Effector memory CD4-positive, alpha-beta T cell (primary cell): ENCODE measurements around the gene CDYL.
A peak's percentile ranks its signal among the peaks of the same experiment; 100 is the strongest.

Experiments used
- DNase-seq, 3 donors: peaks; one replicate each; pipeline ENCODE4 v3.0.0-alpha.2; 2020
- H3K27ac ChIP-seq: 2 replicates; pipeline ENCODE4 v1.7.0; 2013; ENCODE audit warnings: mild to moderate bottlenecking, low read length, moderate library complexity; ENCODE audit not compliant: insufficient read depth, poor library complexity, severe bottlenecking
- H3K27me3 ChIP-seq: replicated peaks from 2 replicates; pipeline ENCODE4 v1.7.0; 2013; ENCODE audit warnings: mild to moderate bottlenecking, low read length; ENCODE audit not compliant: insufficient read depth, control insufficient read depth, poor library complexity, severe bottlenecking
- H3K36me3 ChIP-seq: 2 replicates; pipeline ENCODE4 v1.7.0; 2013; ENCODE audit warnings: mild to moderate bottlenecking, low read length, moderate library complexity; ENCODE audit not compliant: control insufficient read depth, insufficient read depth
- H3K4me1 ChIP-seq: 2 replicates; pipeline ENCODE4 v1.7.0; 2013; ENCODE audit warnings: low read length, mild to moderate bottlenecking; ENCODE audit not compliant: control insufficient read depth, insufficient read depth, poor library complexity, severe bottlenecking
- H3K4me3 ChIP-seq: 2 replicates; pipeline ENCODE4 v1.7.0; 2013; ENCODE audit warnings: low read length, low read depth, mild to moderate bottlenecking; ENCODE audit not compliant: insufficient read depth, poor library complexity, severe bottlenecking
- H3K9me3 ChIP-seq: 2 replicates; pipeline ENCODE4 v1.7.0; 2013; ENCODE audit warnings: mild to moderate bottlenecking, low read length, moderate library complexity; ENCODE audit not compliant: control insufficient read depth
- total RNA-seq, 3 donors: gene quantifications; one replicate each; lab custom pipeline; 2026; lab: John Stamatoyannopoulos, UW

Gene CDYL
- 27.3 to 34.7 (median 28.5) reads per million in 3 donors for total RNA-seq

DNA sequence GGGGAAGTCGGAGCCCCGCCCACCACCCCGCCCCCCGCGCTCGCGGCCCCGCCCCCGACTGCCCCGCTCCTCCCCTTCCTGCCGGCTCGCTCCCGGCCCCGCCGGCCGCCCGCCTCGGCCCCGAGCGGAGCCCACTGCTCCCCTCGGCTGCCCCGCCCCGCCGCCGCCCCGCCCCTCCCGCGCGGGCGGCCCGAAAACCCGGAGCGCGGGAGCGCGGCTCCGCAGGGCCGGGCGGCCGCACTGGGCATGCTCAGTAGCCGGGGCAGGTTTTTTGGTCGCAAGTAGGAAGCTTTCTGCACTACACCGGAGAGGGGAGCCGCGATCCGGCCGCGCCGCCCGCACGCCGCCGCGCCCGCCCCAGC lies at the start of gene CDYL:
TSS of gene CDYL (plus strand) at position 274 of the 362 bp plus-strand sequence. CDS start 380 bp downstream, outside the sequence.
- H3K9me3 ChIP-seq, result no peaks in the 10 kb centered on the region
- no peaks in the 10 kb centered on the region for H3K27me3 ChIP-seq
- peak; percentile 80 to 83 (median 80) for DNase-seq
- H3K27ac ChIP-seq, result peak within 1 kb of the TSS; percentile 27
- no peaks in the 10 kb centered on the region for H3K36me3 ChIP-seq
- H3K4me3 ChIP-seq, result peak within 1 kb of the TSS; percentile 58
- H3K4me1 ChIP-seq, result peaks cover 9% of the 10 kb centered on the region

DNA sequence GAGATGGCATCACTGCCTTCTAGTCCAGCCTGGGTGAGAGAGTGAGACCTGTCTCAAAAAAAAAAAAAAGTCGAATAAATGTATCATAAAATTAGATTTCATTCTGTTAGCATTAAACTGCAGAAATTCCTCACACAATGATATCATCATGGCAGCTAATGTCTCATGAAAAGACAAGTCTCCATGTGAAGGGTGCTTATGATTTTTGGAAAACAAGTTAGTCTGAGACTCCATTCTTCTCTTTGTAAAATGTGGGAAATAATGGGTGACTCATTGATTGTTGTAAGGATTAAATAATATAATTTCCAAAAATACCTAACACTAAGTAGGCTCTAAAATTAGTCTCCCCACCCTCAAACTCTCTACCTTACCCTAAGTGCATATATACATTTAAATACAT lies 49.6 kb upstream of the CDYL start:
- Histone ChIP-seq H3K27ac (no peak overlapping the region), H3K27me3 (no peaks in the 10 kb centered on the region), H3K4me1 (no peaks in the 10 kb centered on the region), H3K4me3 (no peak overlapping the region), H3K36me3 (no peaks in the 10 kb centered on the region), H3K9me3 (no peaks in the 10 kb centered on the region)
- no peak for DNase-seq

GRCh38 chr6:4727217-4727616 lies 49.0 kb upstream of the CDYL start:
- Histone ChIP-seq H3K27ac (no peak overlapping the region), H3K9me3 (no peaks in the 10 kb centered on the region), H3K4me3 (no peak overlapping the region), H3K4me1 (no peaks in the 10 kb centered on the region), H3K36me3 (no peaks in the 10 kb centered on the region), H3K27me3 (no peaks in the 10 kb centered on the region)
- DNase-seq, result no peak

- H3K27ac ChIP-seq, result no peak overlapping the region
- H3K4me3 ChIP-seq, result no peak overlapping the region
- H3K36me3 ChIP-seq, result no peaks in the 10 kb centered on the region
- DNase-seq, result no peak
- H3K27me3 ChIP-seq, result no peaks in the 10 kb centered on the region
- no peaks in the 10 kb centered on the region for H3K9me3 ChIP-seq
- H3K4me1 ChIP-seq, result no peaks in the 10 kb centered on the region
Measured at GRCh38 chr6:4727671-4728435, 48.4 kb upstream of the CDYL start.

DNA sequence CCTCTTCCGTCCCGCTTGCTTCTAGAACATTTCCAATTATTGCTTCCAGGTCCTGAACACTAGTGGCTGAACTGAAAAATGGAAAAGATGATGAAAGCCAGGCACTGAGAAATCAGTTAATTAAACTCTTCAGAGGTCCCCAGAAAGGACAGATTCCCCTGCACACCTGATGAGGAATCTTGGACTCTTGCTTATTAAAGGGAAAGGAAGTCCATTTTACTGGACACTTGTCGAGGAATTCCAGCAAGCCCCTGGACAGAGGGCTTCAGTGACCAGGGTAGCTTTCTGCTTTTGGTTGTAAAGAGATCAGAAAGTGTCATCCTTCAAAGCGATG lies 47.8 kb upstream of the CDYL start:
- no peak overlapping the region for H3K27ac ChIP-seq
- H3K9me3 ChIP-seq, result no peaks in the 10 kb centered on the region
- H3K27me3 ChIP-seq, result no peaks in the 10 kb centered on the region
- DNase-seq, result no peak
- H3K4me1 ChIP-seq, result no peaks in the 10 kb centered on the region
- H3K4me3 ChIP-seq, result no peak overlapping the region
- no peaks in the 10 kb centered on the region for H3K36me3 ChIP-seq

DNA sequence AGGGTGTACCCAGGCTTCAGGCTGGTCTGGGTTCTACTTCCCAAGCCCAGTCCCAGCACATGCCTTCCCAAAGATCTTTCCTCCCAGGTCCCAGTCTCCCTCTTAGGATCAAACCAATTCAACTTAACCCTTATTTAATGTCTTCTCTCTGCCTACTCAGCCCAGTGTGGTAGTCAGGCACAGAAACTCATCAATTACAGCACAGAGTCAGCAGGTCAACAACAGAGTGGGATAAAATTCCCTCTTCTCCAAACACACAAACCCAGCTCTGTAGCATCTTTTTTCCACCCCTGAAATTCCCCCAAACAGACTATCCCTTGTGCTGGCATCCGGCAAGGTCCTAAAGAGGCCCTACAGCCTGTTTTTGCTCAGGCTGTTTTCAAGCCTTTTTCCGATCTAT lies 47.3 kb upstream of the CDYL start:
- no peaks in the 10 kb centered on the region for H3K4me1 ChIP-seq
- H3K27ac ChIP-seq, result no peak overlapping the region
- no peaks in the 10 kb centered on the region for H3K36me3 ChIP-seq
- H3K9me3 ChIP-seq, result no peaks in the 10 kb centered on the region
- H3K4me3 ChIP-seq, result no peak overlapping the region
- H3K27me3 ChIP-seq, result no peaks in the 10 kb centered on the region
- DNase-seq, result no peak

DNA sequence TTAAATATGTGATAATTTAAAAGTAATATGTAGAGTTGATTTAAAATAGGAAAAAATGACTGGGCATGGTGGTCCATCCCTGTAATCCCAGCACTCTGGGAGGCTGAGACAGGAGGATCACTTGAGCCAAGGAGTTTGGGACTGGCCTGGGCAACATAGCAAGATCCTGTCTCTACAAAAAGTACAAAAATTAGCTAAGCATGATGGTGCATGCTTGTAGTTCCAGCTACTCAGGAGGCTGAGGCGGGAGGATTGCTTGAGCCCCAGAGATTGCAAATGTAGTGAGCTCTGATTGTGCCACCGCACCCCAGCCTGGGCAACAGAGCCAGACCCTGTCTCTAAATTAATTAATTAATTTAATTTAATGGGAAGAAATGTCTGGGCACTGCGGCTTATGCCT lies 44.2 kb upstream of the CDYL start:
- no peaks in the 10 kb centered on the region for H3K36me3 ChIP-seq
- no peaks in the 10 kb centered on the region for H3K4me1 ChIP-seq
- no peak for DNase-seq

DNA sequence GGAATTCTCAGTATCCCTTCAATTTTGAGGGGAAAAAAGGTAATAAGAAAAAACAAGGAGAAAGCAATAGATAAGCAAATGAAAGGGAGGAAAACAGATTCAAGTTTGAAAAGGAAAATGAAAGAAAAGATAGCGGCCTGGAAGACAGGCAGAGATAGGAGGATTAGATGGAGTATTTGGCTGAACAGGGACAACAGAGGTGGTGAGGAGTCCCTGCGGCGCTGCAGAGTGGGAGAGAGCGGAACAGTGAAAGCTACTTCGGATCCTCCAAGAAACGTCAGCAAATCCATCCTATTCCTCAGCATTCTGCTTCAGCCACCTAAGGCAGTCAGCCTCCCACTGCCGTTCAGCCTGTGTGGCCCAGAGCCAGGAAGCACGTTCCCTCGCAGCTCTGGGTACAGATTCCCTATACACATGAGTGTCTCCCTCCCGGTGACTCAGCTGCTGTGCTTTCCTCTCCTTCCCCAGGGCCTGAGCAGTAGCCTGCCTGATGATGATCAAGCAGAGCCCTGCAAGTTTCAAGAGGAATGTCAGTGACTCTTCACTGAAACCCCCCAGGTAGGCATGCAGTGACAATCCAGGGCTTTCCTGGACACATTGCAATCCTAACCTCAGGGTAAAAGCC lies 43.4 kb upstream of the CDYL start:
- H3K9me3 ChIP-seq, result no peaks in the 10 kb centered on the region
- H3K27ac ChIP-seq, result no peak overlapping the region
- H3K4me1 ChIP-seq, result no peaks in the 10 kb centered on the region
- H3K4me3 ChIP-seq, result no peak overlapping the region
- no peak for DNase-seq
- no peaks in the 10 kb centered on the region for H3K36me3 ChIP-seq
- peaks cover 3% of the 10 kb centered on the region for H3K27me3 ChIP-seq

More for the DNA sequence above, 44.2 kb upstream of the CDYL start:
- Histone ChIP-seq H3K4me3 (no peak overlapping the region), H3K9me3 (no peaks in the 10 kb centered on the region), H3K27me3 (peaks cover 3% of the 10 kb centered on the region), H3K27ac (no peak overlapping the region)

- no peaks in the 10 kb centered on the region for H3K9me3 ChIP-seq
- no peak overlapping the region for H3K4me3 ChIP-seq
- no peak overlapping the region for H3K27ac ChIP-seq
- peaks cover 3% of the 10 kb centered on the region for H3K27me3 ChIP-seq
- no peaks in the 10 kb centered on the region for H3K4me1 ChIP-seq
- H3K36me3 ChIP-seq, result no peaks in the 10 kb centered on the region
- DNase-seq, result no peak
Measured at GRCh38 chr6:4736371-4736873, 39.8 kb upstream of the CDYL start.

DNA sequence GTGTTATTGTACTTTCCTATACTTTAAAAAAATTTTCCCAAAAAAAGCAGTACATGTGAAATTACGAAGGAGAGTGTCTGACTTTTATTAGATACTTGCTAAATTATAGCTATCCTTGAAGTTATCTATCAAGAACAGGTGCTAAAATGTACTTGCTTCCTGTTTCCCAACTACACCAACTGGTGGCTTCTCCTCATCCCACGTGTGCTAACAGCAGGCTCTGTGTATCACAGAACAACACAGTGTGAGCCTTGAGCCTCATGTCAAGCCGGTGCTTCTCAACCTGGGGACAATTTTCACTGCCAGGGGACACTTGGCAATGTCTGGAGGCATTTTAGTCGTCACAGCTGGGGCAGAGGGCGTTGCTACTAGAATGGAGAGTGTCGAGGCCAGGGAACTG lies 36.2 kb upstream of the CDYL start:
- DNase-seq, result no peak
- no peak overlapping the region for H3K4me3 ChIP-seq
- H3K27me3 ChIP-seq, result peaks cover 3% of the 10 kb centered on the region
- H3K27ac ChIP-seq, result no peak overlapping the region
- no peaks in the 10 kb centered on the region for H3K36me3 ChIP-seq
- no peaks in the 10 kb centered on the region for H3K4me1 ChIP-seq
- no peaks in the 10 kb centered on the region for H3K9me3 ChIP-seq
